Astrocyte (in vitro differentiated cells and primary cell): Measurements from ENCODE around the gene UBAC2. TPM values are rescaled to one million over a fixed set of nuclear protein-coding genes. Genes with fewer than 3 reads are reported as not detected.

Experiments used
- DNase-seq: peaks from one replicate; pipeline ENCODE4 v3.0.0-alpha.2; 2010; ENCODE audit warnings: low read depth
- FAIRE-seq: peaks from 2 replicates; lab custom pipeline; 2011; peaks lifted over from hg19 to GRCh38; lab: Jason Lieb, UNC
- H2AFZ ChIP-seq: 2 replicates; pipeline ENCODE4 v1.6.0; 2012; ENCODE audit warnings: low read depth, low read length, inconsistent platforms
- H3K27ac ChIP-seq: 2 replicates; pipeline ENCODE4 v1.5.1; 2011; ENCODE audit warnings: low read depth, low read length, inconsistent platforms
- H3K27me3 ChIP-seq: 2 replicates; pipeline ENCODE4 v1.6.0; 2011; ENCODE audit warnings: low read length, inconsistent platforms; ENCODE audit not compliant: insufficient read depth
- H3K36me3 ChIP-seq: 2 replicates; pipeline ENCODE4 v1.5.1; 2011; ENCODE audit warnings: low read length, inconsistent platforms; ENCODE audit not compliant: insufficient read depth
- H3K4me1 ChIP-seq: 2 replicates; pipeline ENCODE4 v1.5.1; 2011; ENCODE audit warnings: low read length, inconsistent platforms; ENCODE audit not compliant: insufficient read depth
- H3K4me2 ChIP-seq: 2 replicates; pipeline ENCODE4 v1.6.0; 2012; ENCODE audit warnings: low read length, inconsistent platforms
- H3K4me3 ChIP-seq: 2 replicates; pipeline ENCODE4 v1.5.1; 2011; ENCODE audit warnings: low read depth, mild to moderate bottlenecking, low read length, inconsistent platforms; ENCODE audit not compliant: insufficient read depth
- H3K79me2 ChIP-seq: 2 replicates; pipeline ENCODE4 v1.6.0; 2012; ENCODE audit warnings: mild to moderate bottlenecking, low read length, inconsistent platforms; ENCODE audit not compliant: insufficient read depth
- H3K9ac ChIP-seq: 2 replicates; pipeline ENCODE4 v1.6.0; 2012; ENCODE audit warnings: mild to moderate bottlenecking, low read length, inconsistent platforms
- H3K9me3 ChIP-seq: 2 replicates; pipeline ENCODE4 v1.5.1; 2012; ENCODE audit warnings: low read depth, mild to moderate bottlenecking, low read length, inconsistent platforms; ENCODE audit not compliant: insufficient read depth
- H4K20me1 ChIP-seq: 2 replicates; pipeline ENCODE4 v1.6.0; 2012; ENCODE audit warnings: low read length, inconsistent platforms; ENCODE audit not compliant: insufficient read depth
- H3K27ac Mint-ChIP-seq: one replicate; pipeline ENCODE4 v1.8.0; 2021; ENCODE audit warnings: mild to moderate bottlenecking, mixed read lengths; ENCODE audit not compliant: unreplicated experiment
- H3K27me3 Mint-ChIP-seq: one replicate; pipeline ENCODE4 v1.8.0; 2021; ENCODE audit warnings: low read depth, mixed read lengths; ENCODE audit not compliant: unreplicated experiment
- H3K36me3 Mint-ChIP-seq: one replicate; pipeline ENCODE4 v1.8.0; 2021; ENCODE audit warnings: low read depth, mixed read lengths; ENCODE audit not compliant: unreplicated experiment
- H3K4me1 Mint-ChIP-seq: one replicate; pipeline ENCODE4 v1.8.0; 2021; ENCODE audit warnings: low read depth, mixed read lengths; ENCODE audit not compliant: unreplicated experiment
- H3K4me3 Mint-ChIP-seq: one replicate; pipeline ENCODE4 v1.8.0; 2021; ENCODE audit warnings: mild to moderate bottlenecking, moderate library complexity, mixed read lengths; ENCODE audit not compliant: unreplicated experiment
- H3K9me3 Mint-ChIP-seq: one replicate; pipeline ENCODE4 v1.8.0; 2021; ENCODE audit warnings: mild to moderate bottlenecking, mixed read lengths; ENCODE audit not compliant: unreplicated experiment
- CTCF ChIP-seq: IDR thresholded peaks from 2 replicates; pipeline ENCODE4 v1.5.1; 2011; ENCODE audit warnings: low read depth, mild to moderate bottlenecking, inconsistent platforms, low read length, moderate library complexity; ENCODE audit not compliant: insufficient read depth
- EZH2 ChIP-seq: IDR thresholded peaks from 2 replicates; pipeline ENCODE4 v1.6.1; 2012; ENCODE audit warnings: mild to moderate bottlenecking, low read length, inconsistent platforms; ENCODE audit not compliant: insufficient read depth
- total RNA-seq: library from RNA; stranded (reverse); gene quantifications from 2 replicates; pipeline ENCODE4 v1.2.1, GENCODE V29; 2021

The UBAC2 gene
- total RNA-seq, 1 donor from 2014 or later, result 61.0 TPM

- peaks cover 5% of the 10 kb centered on the region for H3K36me3 ChIP-seq
- H3K27ac ChIP-seq, result no peak overlapping the region
- no peak overlapping the region for H2AFZ ChIP-seq
- Mint-ChIP-seq H3K27ac (no peak overlapping the region), H3K4me3 (no peak overlapping the region), H3K9me3 (no peaks in the 10 kb centered on the region), H3K36me3 (peaks cover 14% of the 10 kb centered on the region), H3K27me3 (no peaks in the 10 kb centered on the region), H3K4me1 (peaks cover 6% of the 10 kb centered on the region)
- TF ChIP-seq EZH2 (no peak), CTCF (no peak)
- no peak overlapping the region for H3K4me2 ChIP-seq
- H3K4me3 ChIP-seq, result no peak overlapping the region
- no peak overlapping the region for H3K9ac ChIP-seq
- no peaks in the 10 kb centered on the region for H3K4me1 ChIP-seq
- no peaks in the 10 kb centered on the region for H3K9me3 ChIP-seq
- FAIRE-seq (no peak), DNase-seq (no peak)
- H4K20me1 ChIP-seq, result no peaks in the 10 kb centered on the region
- no peaks in the 10 kb centered on the region for H3K27me3 ChIP-seq
- H3K79me2 ChIP-seq, result no peaks in the 10 kb centered on the region
Observed at GRCh38 chr13:99370481-99371275, 170.0 kb downstream of the UBAC2 start.

- H3K9ac ChIP-seq, result no peak overlapping the region
- H3K9me3 Mint-ChIP-seq, result no peaks in the 10 kb centered on the region
- no peak overlapping the region for H3K4me2 ChIP-seq
- no peaks in the 10 kb centered on the region for H3K27me3 ChIP-seq
- H3K4me1 ChIP-seq, result no peaks in the 10 kb centered on the region
- H3K27me3 Mint-ChIP-seq, result no peaks in the 10 kb centered on the region
- peaks cover 17% of the 10 kb centered on the region for H3K36me3 Mint-ChIP-seq
- H3K36me3 ChIP-seq, result peaks cover 5% of the 10 kb centered on the region
- FAIRE-seq (no peak), DNase-seq (no peak)
- H3K9me3 ChIP-seq, result no peaks in the 10 kb centered on the region
- no peak overlapping the region for H2AFZ ChIP-seq
- peaks cover 5% of the 10 kb centered on the region for H4K20me1 ChIP-seq
- H3K79me2 ChIP-seq, result no peaks in the 10 kb centered on the region
- H3K4me1 Mint-ChIP-seq, result peaks cover 5% of the 10 kb centered on the region
- H3K27ac Mint-ChIP-seq, result no peak overlapping the region
- no peak overlapping the region for H3K4me3 Mint-ChIP-seq
- no peak overlapping the region for H3K27ac ChIP-seq
- no peak for TF ChIP-seq CTCF
- TF ChIP-seq EZH2, result no peak
- no peak overlapping the region for H3K4me3 ChIP-seq
Observed at GRCh38 chr13:99371956-99372355, 171.3 kb downstream of the UBAC2 start.

- DNase-seq, result no peak
- no peak overlapping the region for H3K27ac ChIP-seq
- H3K4me3 ChIP-seq, result no peak overlapping the region
- no peak overlapping the region for H3K4me3 Mint-ChIP-seq
- peaks cover 8% of the 10 kb centered on the region for H3K36me3 ChIP-seq
- H3K9me3 Mint-ChIP-seq, result no peaks in the 10 kb centered on the region
- no peak overlapping the region for H3K4me2 ChIP-seq
- no peak overlapping the region for H3K27ac Mint-ChIP-seq
- no peak for TF ChIP-seq CTCF
- no peak for TF ChIP-seq EZH2
- no peaks in the 10 kb centered on the region for H3K4me1 ChIP-seq
- no peaks in the 10 kb centered on the region for H3K9me3 ChIP-seq
- peaks cover 21% of the 10 kb centered on the region for H3K36me3 Mint-ChIP-seq
- H4K20me1 ChIP-seq, result peaks cover 5% of the 10 kb centered on the region
- no peaks in the 10 kb centered on the region for H3K27me3 ChIP-seq
- H3K9ac ChIP-seq, result no peak overlapping the region
- no peaks in the 10 kb centered on the region for H3K79me2 ChIP-seq
- H2AFZ ChIP-seq, result no peak overlapping the region
- H3K4me1 Mint-ChIP-seq, result no peaks in the 10 kb centered on the region
- FAIRE-seq, result no peak
- H3K27me3 Mint-ChIP-seq, result no peaks in the 10 kb centered on the region
Observed at GRCh38 chr13:99373436-99373835, 172.8 kb downstream of the UBAC2 start.
